Inferior parietal cortex (tissue), 1 donor: ENCODE results near the gene TMEM30A.

ENCODE experiments used
- DNase-seq: peaks from one replicate; pipeline ENCODE4 v3.0.0-alpha.2; 2016; ENCODE audit errors: extremely low spot score

Gene TMEM30A

GRCh38 chr6:75215291-75215690 lies 69.3 kb downstream of the TMEM30A start:
- no peak for DNase-seq

- no peak for DNase-seq
Measured at GRCh38 chr6:75213732-75214131, 70.9 kb downstream of the TMEM30A start.

- no peak for DNase-seq
Measured at GRCh38 chr6:75213112-75213511, 71.5 kb downstream of the TMEM30A start.

GRCh38 chr6:75211920-75212590 lies 72.5 kb downstream of the TMEM30A start:
- no peak for DNase-seq

- DNase-seq = peak; percentile 91
Measured at GRCh38 chr6:75210885-75211739, 73.5 kb downstream of the TMEM30A start.

- no peak for DNase-seq
Measured at GRCh38 chr6:75209184-75209723, 75.3 kb downstream of the TMEM30A start.

- peak; percentile 95 for DNase-seq
Measured at GRCh38 chr6:75208298-75209183, 76.1 kb downstream of the TMEM30A start.

- no peak for DNase-seq
Measured at GRCh38 chr6:75206576-75207342, 77.8 kb downstream of the TMEM30A start.

- no peak for DNase-seq
Measured at GRCh38 chr6:75205776-75206575, 78.6 kb downstream of the TMEM30A start, which contains the start of gene COL12A1. TSS of gene COL12A1 (minus strand) at chr6:75206053. CDS start at chr6:75202792, 3,261 bp downstream.

- no peak for DNase-seq
Measured at GRCh38 chr6:75204959-75205775, 79.4 kb downstream of the TMEM30A start.

GRCh38 chr6:75204217-75204958 lies 80.2 kb downstream of the TMEM30A start:
- DNase-seq = peak; percentile 78

GRCh38 chr6:75203721-75204120 lies 80.9 kb downstream of the TMEM30A start:
- no peak for DNase-seq
